WERI-Rb-1 (cell line): ENCODE data around the gene CHST15.
A peak's percentile ranks its signal among the peaks of the same experiment; 100 is the strongest.

Experiments used
- DNase-seq: peaks from one replicate; pipeline ENCODE4 v3.0.0-alpha.2; 2020
- H3K27ac ChIP-seq: fragments of 250-450 bp; sonication (Bioruptor Pico); 2 replicates; pipeline ENCODE4 v1.5.1; 2020; ENCODE audit warnings: mild to moderate bottlenecking, moderate library complexity
- H3K27me3 ChIP-seq: fragments of 250-450 bp; sonication (Bioruptor Pico); 2 replicates; pipeline ENCODE4 v1.5.1; 2021; ENCODE audit warnings: mild to moderate bottlenecking, low read depth, moderate library complexity; ENCODE audit not compliant: insufficient read depth, severe bottlenecking
- H3K36me3 ChIP-seq: fragments of 250-450 bp; sonication (Bioruptor Pico); 2 replicates; pipeline ENCODE4 v1.5.1; 2020; ENCODE audit warnings: mild to moderate bottlenecking, moderate library complexity
- H3K4me3 ChIP-seq: 2 replicates; pipeline ENCODE4 v1.5.1; 2011; ENCODE audit warnings: low read depth, mild to moderate bottlenecking, control low read depth, low read length
- H3K9me3 ChIP-seq: fragments of 250-450 bp; sonication (Bioruptor Pico); 2 replicates; pipeline ENCODE4 v1.5.1; 2021; ENCODE audit warnings: mild to moderate bottlenecking, moderate library complexity; ENCODE audit not compliant: severe bottlenecking
- CTCF ChIP-seq: IDR thresholded peaks from 2 replicates; pipeline ENCODE4 v1.5.1; 2011; ENCODE audit warnings: low read depth, mild to moderate bottlenecking, control low read depth, inconsistent platforms, low read length

The CHST15 gene

GRCh38 chr10:124116771-124117510, 23.5 kb upstream of the CHST15 start:
- no peak overlapping the region for H3K4me3 ChIP-seq
- H3K27ac ChIP-seq, result no peak overlapping the region
- TF ChIP-seq CTCF, result no peak

GRCh38 chr10:124114696-124115095, 21.3 kb upstream of the CHST15 start:
- DNase-seq, result no peak
- H3K27me3 ChIP-seq, result no peaks in the 10 kb centered on the region
- H3K27ac ChIP-seq, result no peak overlapping the region
- H3K36me3 ChIP-seq, result no peaks in the 10 kb centered on the region
- no peak for TF ChIP-seq CTCF
- H3K9me3 ChIP-seq, result no peaks in the 10 kb centered on the region
- no peak overlapping the region for H3K4me3 ChIP-seq

More at GRCh38 chr10:124116771-124117510, 23.5 kb upstream of the CHST15 start:
- Histone ChIP-seq H3K36me3 (no peaks in the 10 kb centered on the region), H3K27me3 (no peaks in the 10 kb centered on the region), H3K9me3 (no peaks in the 10 kb centered on the region)
- DNase-seq, result no peak

- Histone ChIP-seq H3K9me3 (no peaks in the 10 kb centered on the region), H3K27me3 (no peaks in the 10 kb centered on the region), H3K27ac (no peak overlapping the region), H3K4me3 (no peak overlapping the region), H3K36me3 (no peaks in the 10 kb centered on the region)
- no peak for DNase-seq
- no peak for TF ChIP-seq CTCF
Observed at GRCh38 chr10:124112891-124113580, 19.6 kb upstream of the CHST15 start.

GRCh38 chr10:124110882-124111281, 17.5 kb upstream of the CHST15 start:
- Histone ChIP-seq H3K9me3 (no peaks in the 10 kb centered on the region), H3K36me3 (no peaks in the 10 kb centered on the region), H3K4me3 (no peak overlapping the region), H3K27me3 (no peaks in the 10 kb centered on the region), H3K27ac (no peak overlapping the region)
- TF ChIP-seq CTCF, result no peak
- no peak for DNase-seq

- TF ChIP-seq CTCF, result no peak
- no peak for DNase-seq
- Histone ChIP-seq H3K27me3 (no peaks in the 10 kb centered on the region), H3K9me3 (no peaks in the 10 kb centered on the region), H3K4me3 (no peak overlapping the region), H3K27ac (no peak overlapping the region), H3K36me3 (no peaks in the 10 kb centered on the region)
Observed at GRCh38 chr10:124109261-124109660, 15.9 kb upstream of the CHST15 start.

- DNase-seq, result peak; percentile 39
- no peaks in the 10 kb centered on the region for H3K9me3 ChIP-seq
- H3K4me3 ChIP-seq, result no peak overlapping the region
- H3K27ac ChIP-seq, result peak overlapping the region; percentile 18; the same call in 1 of the 2 replicates
- 0 out of 2 replicates have a peak, but pooled peaks have one; percentile 1 for TF ChIP-seq CTCF
- no peaks in the 10 kb centered on the region for H3K27me3 ChIP-seq
- no peaks in the 10 kb centered on the region for H3K36me3 ChIP-seq
Observed at GRCh38 chr10:124107072-124107471, 13.7 kb upstream of the CHST15 start.
